GOT3 (cell line): ENCODE data around the gene UBE2H.
A peak's percentile ranks its signal among the peaks of the same experiment; 100 is the strongest.
"Not testable (repeated sequence)": the region's sequence is repeated elsewhere in the genome, so short reads cannot be mapped to it uniquely, and the experiment has no call there.

Experiments used
- DNase-seq: peaks from one replicate; lab custom pipeline; 2025; ENCODE audit warnings: mixed read lengths; lab: John Stamatoyannopoulos, UW

UBE2H gene

GRCh38 chr7:129843978-129844840, 108.6 kb downstream of the UBE2H start:
- no peak for DNase-seq

GRCh38 chr7:129843365-129843898, 109.3 kb downstream of the UBE2H start:
- DNase-seq = no peak

- DNase-seq = no peak
These were observed 111.3 kb downstream of the UBE2H start for GRCh38 chr7:129841465-129841864.

GRCh38 chr7:129840757-129841156, 112.0 kb downstream of the UBE2H start:
- DNase-seq = no peak

GRCh38 chr7:129836983-129837382, 115.8 kb downstream of the UBE2H start:
- no peak for DNase-seq

GRCh38 chr7:129835569-129835968, 117.2 kb downstream of the UBE2H start:
- DNase-seq = no peak

- not testable (repeated sequence) for DNase-seq
These were observed 119.4 kb downstream of the UBE2H start for GRCh38 chr7:129833353-129833752.

GRCh38 chr7:129832701-129833227, 120.0 kb downstream of the UBE2H start:
- DNase-seq = no peak

GRCh38 chr7:129832282-129832681, 120.5 kb downstream of the UBE2H start:
- DNase-seq = no peak

- no peak for DNase-seq
These were observed 121.2 kb downstream of the UBE2H start for GRCh38 chr7:129831424-129832058.

- no peak for DNase-seq
These were observed 121.8 kb downstream of the UBE2H start for GRCh38 chr7:129830949-129831348.

GRCh38 chr7:129829737-129830631, 122.8 kb downstream of the UBE2H start:
- no peak for DNase-seq

GRCh38 chr7:129828989-129829736, 123.6 kb downstream of the UBE2H start:
- no peak for DNase-seq

- DNase-seq = no peak
These were observed 124.5 kb downstream of the UBE2H start for GRCh38 chr7:129828078-129828762.

- no peak for DNase-seq
These were observed 125.2 kb downstream of the UBE2H start for GRCh38 chr7:129827467-129827990.

GRCh38 chr7:129826895-129827294, 125.9 kb downstream of the UBE2H start:
- not testable (repeated sequence) for DNase-seq

GRCh38 chr7:129825209-129825970, 127.4 kb downstream of the UBE2H start:
- peak; percentile 60 for DNase-seq

GRCh38 chr7:129824291-129825208, 128.2 kb downstream of the UBE2H start:
- DNase-seq = no peak
